Measurements from ENCODE around the gene LHX8. TPM values are rescaled to one million over a fixed set of nuclear protein-coding genes. Genes with fewer than 3 reads are reported as not detected.
A peak's percentile ranks its signal among the peaks of the same experiment; 100 is the strongest.

The LHX8 gene
- total RNA-seq, 4 donors from 2014 or later, result not detected

- Histone ChIP-seq H3K4me3 (peak overlapping the region in 3 of 4 donors; percentile 1 to 40 (median 13)), H3K27ac (no peak overlapping the region), H3K9me3 (no peaks in the 10 kb centered on the region), H3K27me3 (peaks cover 0 to 100% of the 10 kb centered on the region in 2 donors), H3K4me1 (peaks cover 0 to 51% (median 2%) of the 10 kb centered on the region in 4 donors), H3K36me3 (no peaks in the 10 kb centered on the region)
- WGBS, 2 donors, result 7 to 8% methylated on average over 37 to 43 of the region's 54 CpGs
- no peak for DNase-seq (ENCODE audit: low spot score in 2 of 2)
- TF ChIP-seq POLR2A (IDR thresholded peaks at IDR 0.05) (no peak), CTCF (IDR thresholded peaks at IDR 0.05) (no peak), EP300 (IDR thresholded peaks at IDR 0.05) (no peak)
These were observed 722 bp downstream of the LHX8 start for GRCh38 chr1:75134647-75135572.

DNA sequence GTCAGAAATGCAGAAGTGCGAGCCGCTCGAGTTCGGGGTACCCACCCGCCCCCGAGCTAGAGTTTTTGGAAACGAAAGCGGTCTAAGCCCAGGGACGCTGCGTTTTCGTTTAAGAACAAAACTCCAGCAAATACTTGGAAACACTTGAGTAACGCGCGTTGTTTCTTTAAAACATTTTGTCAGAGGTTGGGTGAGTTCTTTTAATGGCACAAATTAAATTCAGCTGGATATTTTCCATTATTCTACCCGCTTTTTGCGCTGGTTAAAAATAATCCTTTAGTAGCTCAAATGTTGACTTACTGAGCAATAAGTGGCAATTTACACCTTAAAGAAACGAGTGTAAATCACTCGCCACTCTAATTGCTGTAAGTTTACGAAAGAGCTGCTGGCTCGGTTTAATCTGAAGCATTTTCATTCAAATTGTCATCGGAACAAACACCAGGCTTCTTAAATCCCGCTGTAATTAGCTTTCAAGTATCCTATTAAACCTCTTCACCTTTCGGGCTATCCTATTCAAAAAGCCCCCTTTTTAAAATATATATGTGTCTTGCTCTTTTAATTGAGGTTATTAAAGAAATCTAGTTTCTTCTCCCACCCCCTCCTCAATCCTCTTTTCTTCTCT lies 1.5 kb downstream of the LHX8 start:
- Histone ChIP-seq H3K36me3 (no peaks in the 10 kb centered on the region), H3K9me3 (no peaks in the 10 kb centered on the region), H3K4me3 (peak overlapping the region in 3 of 4 donors; percentile 1 to 40 (median 13)), H3K4me1 (peaks cover 0 to 43% (median 2%) of the 10 kb centered on the region in 4 donors), H3K27me3 (peaks cover 0 to 97% of the 10 kb centered on the region in 2 donors), H3K27ac (no peak overlapping the region)
- no peak for TF ChIP-seq POLR2A (IDR thresholded peaks at IDR 0.05)
- TF ChIP-seq CTCF (IDR thresholded peaks at IDR 0.05), result no peak
- peak in 1 of 2 donors; percentile 18 for TF ChIP-seq EP300 (IDR thresholded peaks at IDR 0.05)
- WGBS, 2 donors, result 7 to 12% methylated on average over 23 of the region's 23 CpGs
- DNase-seq (ENCODE audit: low spot score in 2 of 2), result no peak

GRCh38 chr1:75136195-75136815 lies 2.1 kb downstream of the LHX8 start:
- no peak overlapping the region for H3K27ac ChIP-seq
- TF ChIP-seq POLR2A (IDR thresholded peaks at IDR 0.05) (no peak), EP300 (IDR thresholded peaks at IDR 0.05) (no peak), CTCF (IDR thresholded peaks at IDR 0.05) (no peak)
- 3 to 7% methylated on average over 14 to 62 of the region's 64 CpGs for WGBS, 2 donors
- peak overlapping the region in 2 of 4 donors; percentile 21 to 36 for H3K4me3 ChIP-seq
- no peaks in the 10 kb centered on the region for H3K36me3 ChIP-seq
- H3K27me3 ChIP-seq, result peaks cover 0 to 96% of the 10 kb centered on the region in 2 donors
- DNase-seq (ENCODE audit: low spot score in 2 of 2), result no peak
- peaks cover 0 to 37% (median 2%) of the 10 kb centered on the region in 4 donors for H3K4me1 ChIP-seq
- no peaks in the 10 kb centered on the region for H3K9me3 ChIP-seq

DNA sequence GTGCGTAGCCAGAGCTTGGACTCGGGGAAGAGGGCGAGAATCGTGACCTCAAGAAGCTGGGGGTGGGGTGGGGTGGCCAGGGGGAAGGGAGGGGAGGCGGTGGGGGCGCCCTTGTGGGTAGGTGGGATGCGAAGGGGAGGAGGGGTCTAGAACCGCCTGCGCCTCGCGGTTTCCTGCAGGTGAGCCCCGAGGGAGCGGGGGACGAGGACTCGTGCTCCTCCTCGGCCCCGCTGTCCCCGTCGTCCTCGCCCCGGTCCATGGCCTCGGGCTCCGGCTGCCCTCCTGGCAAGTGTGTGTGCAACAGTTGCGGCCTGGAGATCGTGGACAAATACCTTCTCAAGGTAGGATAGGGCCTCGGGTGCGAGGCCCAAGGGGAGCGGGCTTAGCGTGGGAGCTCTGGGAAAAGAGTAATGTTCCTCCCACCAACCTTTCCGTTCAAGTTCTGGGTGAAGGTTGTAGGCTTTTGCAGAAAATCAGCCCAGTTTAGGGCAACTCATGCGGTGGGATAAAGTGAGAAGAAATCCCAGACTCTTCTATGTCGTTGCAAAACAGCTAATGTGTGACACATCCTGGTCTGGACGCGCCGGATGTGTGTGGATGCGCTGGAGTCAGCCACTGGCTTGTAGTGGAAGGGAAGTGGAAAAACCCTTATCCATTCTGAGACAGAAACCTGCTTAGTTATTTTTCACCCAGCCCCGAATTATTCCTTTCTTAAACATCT lies 2.9 kb downstream of the LHX8 start:
- WGBS, 2 donors, result 8 to 9% methylated on average over 31 to 36 of the region's 37 CpGs
- Histone ChIP-seq H3K9me3 (no peaks in the 10 kb centered on the region), H3K4me3 (peak overlapping the region in 1 of 4 donors; percentile 21), H3K36me3 (no peaks in the 10 kb centered on the region), H3K27ac (no peak overlapping the region), H3K4me1 (peaks cover 0 to 31% (median 2%) of the 10 kb centered on the region in 4 donors), H3K27me3 (peaks cover 0 to 92% of the 10 kb centered on the region in 2 donors)
- TF ChIP-seq EP300 (IDR thresholded peaks at IDR 0.05), result no peak
- no peak for TF ChIP-seq POLR2A (IDR thresholded peaks at IDR 0.05)
- TF ChIP-seq CTCF (IDR thresholded peaks at IDR 0.05), result no peak
- no peak for DNase-seq (ENCODE audit: low spot score in 2 of 2)

Data from tibial nerve (tissue), 4 donors.